IMR-90 (cell line): ENCODE results near the gene KMT2B. TPM values are rescaled to one million over a fixed set of nuclear protein-coding genes. Genes with fewer than 3 reads are reported as not detected.

Source experiments
- ATAC-seq: fragments of 200-7000 bp; cut with Tn5 transposase; 2 replicates; pipeline ENCODE4 v1.9.1; 2020; ENCODE audit warnings: low read depth, mild to moderate bottlenecking, moderate library complexity
- BruUV-seq: library from RNA; stranded (reverse); fragments of 400-500 nt; replicated peaks from 2 replicates; lab custom pipeline; 2021; lab: Mats Ljungman, UMichigan
- CTCF ChIA-PET: fragments of 300-600 bp; formaldehyde crosslinking; extraction: SDS; loops from one replicate; lab custom pipeline; 2021; ENCODE audit warnings: antibody characterized with exemption; lab: Yijun Ruan, JAX
- POLR2A ChIA-PET: fragments of 300-600 bp; sonication (Branson Sonifier 250); formaldehyde crosslinking; loops from one replicate; lab custom pipeline; 2022; ENCODE audit warnings: antibody characterized with exemption; ENCODE audit not compliant: unreplicated experiment; lab: Charles Lee
- DNase-seq: peaks from one replicate; pipeline ENCODE4 v3.0.0; 2013
- H2AFZ ChIP-seq: replicated peaks from 2 replicates; pipeline ENCODE3; 2013; ENCODE audit warnings: low read length, mild to moderate bottlenecking; ENCODE audit not compliant: poor library complexity
- H2AK5ac ChIP-seq: 2 replicates; pipeline ENCODE4 v1.6.1; 2013; ENCODE audit warnings: low read depth, low read length, inconsistent platforms
- H2AK9ac ChIP-seq: replicated peaks from 2 replicates; pipeline ENCODE3; 2013; ENCODE audit warnings: mild to moderate bottlenecking, low read depth, low read length, moderate library complexity; ENCODE audit not compliant: poor library complexity
- H2BK120ac ChIP-seq: 2 replicates; pipeline ENCODE4 v1.6.1; 2013; ENCODE audit warnings: low read depth, low read length, inconsistent platforms
- H2BK15ac ChIP-seq: 3 replicates; pipeline ENCODE4 v1.6.1; 2013; ENCODE audit warnings: low read depth, low read length, inconsistent platforms
- H2BK20ac ChIP-seq: 2 replicates; pipeline ENCODE4 v1.6.1; 2013; ENCODE audit warnings: low read depth, mild to moderate bottlenecking, inconsistent platforms, low read length, moderate library complexity
- H2BK5ac ChIP-seq: 2 replicates; pipeline ENCODE4 v1.6.1; 2013; ENCODE audit warnings: mild to moderate bottlenecking, low read depth, low read length, inconsistent platforms; ENCODE audit not compliant: poor library complexity, severe bottlenecking
- H3K14ac ChIP-seq: replicated peaks from 2 replicates; pipeline ENCODE4 v1.6.1; 2013; ENCODE audit warnings: low read depth, low read length, inconsistent platforms
- H3K18ac ChIP-seq: 2 replicates; pipeline ENCODE4 v1.6.1; 2013; ENCODE audit warnings: low read depth, low read length, control low read depth
- H3K23ac ChIP-seq: 2 replicates; pipeline ENCODE4 v1.6.1; 2013; ENCODE audit warnings: low read depth, low read length, inconsistent platforms
- H3K27ac ChIP-seq: 2 replicates; pipeline ENCODE4 v1.5.1; 2013; ENCODE audit warnings: mild to moderate bottlenecking, control low read depth, low read length; ENCODE audit not compliant: insufficient read depth
- H3K27me3 ChIP-seq: 2 replicates; pipeline ENCODE4 v1.6.1; 2013; ENCODE audit warnings: low read length; ENCODE audit not compliant: control insufficient read depth, insufficient read depth
- H3K36me3 ChIP-seq: 2 replicates; pipeline ENCODE4 v1.6.1; 2013; ENCODE audit warnings: low read length, mixed read lengths; ENCODE audit not compliant: control insufficient read depth, insufficient read depth
- H3K4ac ChIP-seq: 2 replicates; pipeline ENCODE4 v1.6.1; 2013; ENCODE audit warnings: low read depth, low read length, inconsistent platforms
- H3K4me1 ChIP-seq: 2 replicates; pipeline ENCODE4 v1.6.1; 2013; ENCODE audit warnings: low read length, mixed read lengths; ENCODE audit not compliant: control insufficient read depth, insufficient read depth
- H3K4me2 ChIP-seq: 2 replicates; pipeline ENCODE4 v1.6.1; 2013; ENCODE audit warnings: low read depth, mild to moderate bottlenecking, control low read depth, low read length, moderate library complexity
- H3K4me3 ChIP-seq: 2 replicates; pipeline ENCODE4 v1.5.1; 2013; ENCODE audit warnings: low read depth, mild to moderate bottlenecking, control low read depth, low read length, moderate library complexity; ENCODE audit not compliant: insufficient read depth
- H3K56ac ChIP-seq: 2 replicates; pipeline ENCODE4 v1.6.1; 2013; ENCODE audit warnings: low read length, inconsistent platforms; ENCODE audit not compliant: insufficient read depth; ENCODE audit errors: extremely low read depth
- H3K79me1 ChIP-seq, 2 experiments: 2 replicates each; pipeline ENCODE4 v1.6.1; 2013; ENCODE audit warnings: low read length in 2 of 2, inconsistent platforms in 1 of 2, low read depth in 1 of 2
- H3K9ac ChIP-seq: 2 replicates; pipeline ENCODE4 v1.6.1; 2013; ENCODE audit warnings: low read depth, low read length, control low read depth
- H3K9me1 ChIP-seq: 2 replicates; pipeline ENCODE4 v1.6.1; 2013; ENCODE audit warnings: low read length, inconsistent platforms; ENCODE audit not compliant: insufficient read depth
- H3K9me3 ChIP-seq: 2 replicates; pipeline ENCODE4 v1.6.1; 2013; ENCODE audit warnings: low read length; ENCODE audit not compliant: control insufficient read depth, insufficient read depth
- H4K20me1 ChIP-seq: 2 replicates; pipeline ENCODE4 v1.6.1; 2013; ENCODE audit warnings: low read length, inconsistent platforms; ENCODE audit not compliant: insufficient read depth
- H4K5ac ChIP-seq: 2 replicates; pipeline ENCODE4 v1.6.1; 2013; ENCODE audit warnings: mild to moderate bottlenecking, low read depth, low read length, control low read depth
- H4K8ac ChIP-seq, 2 experiments: 2 replicates each; pipeline ENCODE4 v1.6.1; 2013; ENCODE audit warnings: low read depth in 2 of 2, low read length in 2 of 2, control low read depth in 1 of 2, inconsistent platforms in 1 of 2
- H4K91ac ChIP-seq: 2 replicates; pipeline ENCODE4 v1.6.1; 2013; ENCODE audit warnings: low read depth, low read length, inconsistent platforms; ENCODE audit not compliant: insufficient read depth
- CEBPB ChIP-seq: IDR thresholded peaks from 2 replicates; pipeline ENCODE4 v1.6.1; 2012; ENCODE audit warnings: low read depth, low read length, improper control_type of control experiment
- CHD1 ChIP-seq: IDR thresholded peaks from 2 replicates; pipeline ENCODE4 v1.6.1; 2012; ENCODE audit warnings: low read depth, low read length, improper control_type of control experiment
- ELK1 ChIP-seq: fragments of 150-350 bp; IDR thresholded peaks from 2 replicates; pipeline ENCODE4 v1.6.1; 2016; ENCODE audit warnings: low read depth, mild to moderate bottlenecking, low read length, moderate library complexity, borderline replicate concordance
- FOS ChIP-seq: fragments of 150-350 bp; IDR thresholded peaks from 2 replicates; pipeline ENCODE4 v1.6.1; 2016; ENCODE audit warnings: low read depth, low read length
- MAFK ChIP-seq: IDR thresholded peaks from 2 replicates; pipeline ENCODE4 v1.6.1; 2012; ENCODE audit warnings: low read depth, low read length, improper control_type of control experiment
- NFE2L2 ChIP-seq: fragments of 150-350 bp; IDR thresholded peaks from 2 replicates; pipeline ENCODE4 v1.6.1; 2016; ENCODE audit warnings: low read depth, mild to moderate bottlenecking, low read length
- RAD21 ChIP-seq: IDR thresholded peaks from 2 replicates; pipeline ENCODE4 v1.6.1; 2012; ENCODE audit warnings: low read length, improper control_type of control experiment
- RFX5 ChIP-seq: IDR thresholded peaks from 2 replicates; pipeline ENCODE4 v1.8.0; 2012; ENCODE audit warnings: low read depth, mild to moderate bottlenecking, low read length, moderate library complexity
- WGBS, 2 experiments: methylation state at CpG; one replicate each; pipeline versions ENCODE4 v1.1.5 to v1.1.7; 2013; ENCODE audit warnings: missing lambda C conversion rate in 2 of 2; ENCODE audit not compliant: insufficient read length in 1 of 2; ENCODE audit errors: extremely low coverage in 2 of 2; 5-methylcytosine and 5-hydroxymethylcytosine counted together
- dilution Hi-C: fragments of 300-500 bp; cut with HindIII; formaldehyde crosslinking; loops from one replicate; pipeline ENCODE4 v1.14.3; 2018; ENCODE audit warnings: low sequenced_read_pairs; ENCODE audit not compliant: unreplicated experiment
- in situ Hi-C: fragments of 300-500 bp; cut with MboI; formaldehyde crosslinking; loops from 3 replicates; pipeline ENCODE4 v1.14.3; 2019; ENCODE audit warnings: low sequenced_read_pairs, inconsistent platforms, mixed read lengths
- intact Hi-C: fragments of 100-400 bp; cut with micrococcal nuclease; formaldehyde crosslinking; loops from 2 replicates; pipeline ENCODE4 v1.10.0; 2022
- polyA plus RNA-seq, 3 experiments: library from polyadenylated mRNA; depleted of rRNA; stranded (reverse); fragments of >200 nt; gene quantifications; 2 replicates each; pipeline ENCODE4 v1.2.3, GENCODE V29; 2012; ENCODE audit warnings: low replicate concordance in 1 of 3
- total RNA-seq: library from RNA; depleted of rRNA; stranded (reverse); fragments of >200 nt; gene quantifications from 2 replicates; pipeline ENCODE4 v1.2.3, GENCODE V29; 2012

The KMT2B gene
- total and polyA plus RNA-seq, 2 of the 4 experiments (the other 2 are of a cell fraction), result 3.0 to 30.7 TPM

DNA sequence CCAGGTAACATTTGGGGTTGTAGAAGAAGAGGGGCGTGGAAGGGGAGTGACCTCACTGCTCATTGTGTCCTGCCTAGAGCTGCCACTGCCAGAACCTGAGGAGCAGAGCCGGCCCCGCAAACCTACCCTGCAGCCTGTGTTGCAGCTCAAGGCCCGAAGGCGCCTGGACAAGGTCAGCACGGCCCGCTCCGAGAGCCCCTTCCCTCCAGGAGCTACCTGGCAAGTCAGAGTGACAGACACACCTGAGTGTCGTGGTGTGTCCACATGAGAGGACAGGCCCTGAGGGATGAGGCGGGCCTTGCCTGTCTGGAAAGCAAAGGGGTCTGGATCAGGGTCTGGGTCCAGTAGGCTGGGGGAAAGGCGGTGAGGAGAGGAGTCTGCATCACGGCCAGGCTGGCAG is 6.8 kb downstream of the KMT2B start:
- CTCF ChIA-PET, result no interaction called here

More for the DNA sequence above, 6.8 kb downstream of the KMT2B start:
- H2AK5ac ChIP-seq, result no peak overlapping the region
- H2BK120ac ChIP-seq, result no peak overlapping the region
- ATAC-seq, result no peak
- no peaks in the 10 kb centered on the region for H3K9me1 ChIP-seq
- no peak overlapping the region for H2BK20ac ChIP-seq
- H2AK9ac ChIP-seq, result peak overlapping the region; percentile 65
- dilution Hi-C loops (no loop called here), in situ Hi-C loops (no loop called here), intact Hi-C loops (no loop called here)
- no peak overlapping the region for H2BK15ac ChIP-seq
- no peak overlapping the region for H2BK5ac ChIP-seq
- no peak overlapping the region for H3K9ac ChIP-seq
- H3K4me2 ChIP-seq, result no peak overlapping the region
- POLR2A ChIA-PET, result no interaction called here
- no peak overlapping the region for H3K27ac ChIP-seq
- no peak overlapping the region for H3K4me3 ChIP-seq
- no peaks in the 10 kb centered on the region for H3K9me3 ChIP-seq
- no peak overlapping the region for H2AFZ ChIP-seq
- DNase-seq, result no peak
- no peaks in the 10 kb centered on the region for H3K27me3 ChIP-seq
- H3K23ac ChIP-seq, result no peak overlapping the region
- H3K4me1 ChIP-seq, result no peaks in the 10 kb centered on the region; the same call in 1 of the 2 replicates
- H3K79me1 ChIP-seq, result peaks cover 12 to 35% of the 10 kb centered on the region in 2 experiments; a peak in 3 of 4 replicates
- peaks cover 84% of the 10 kb centered on the region for H3K36me3 ChIP-seq
- no peak overlapping the region for H4K8ac ChIP-seq
- H4K91ac ChIP-seq, result no peak overlapping the region
- peaks cover 17% of the 10 kb centered on the region for H4K20me1 ChIP-seq
- no TSS peak for BruUV-seq
- WGBS, 2 experiments, result no CpG with 5 or more reads among the region's 12 CpGs
- H4K5ac ChIP-seq, result no peak overlapping the region
- no peak overlapping the region for H3K14ac ChIP-seq
- no peak overlapping the region for H3K18ac ChIP-seq
- no peak for TF ChIP-seq ELK1
- no peak for TF ChIP-seq MAFK
- TF ChIP-seq CEBPB, result no peak
- no peak for TF ChIP-seq FOS
- no peak for TF ChIP-seq CHD1
- TF ChIP-seq NFE2L2, result no peak
- TF ChIP-seq RAD21, result no peak
- no peak for TF ChIP-seq RFX5
- no peak overlapping the region for H3K56ac ChIP-seq
- no peak overlapping the region for H3K4ac ChIP-seq
